Activated naive CD4-positive, alpha-beta T cell (primary cell): ENCODE measurements around the gene TPSAB1.

Experiments
- DNase-seq, 4 experiments: peaks; one replicate each; lab custom pipeline; 2025; lab: John Stamatoyannopoulos, UW

The TPSAB1 gene

DNA sequence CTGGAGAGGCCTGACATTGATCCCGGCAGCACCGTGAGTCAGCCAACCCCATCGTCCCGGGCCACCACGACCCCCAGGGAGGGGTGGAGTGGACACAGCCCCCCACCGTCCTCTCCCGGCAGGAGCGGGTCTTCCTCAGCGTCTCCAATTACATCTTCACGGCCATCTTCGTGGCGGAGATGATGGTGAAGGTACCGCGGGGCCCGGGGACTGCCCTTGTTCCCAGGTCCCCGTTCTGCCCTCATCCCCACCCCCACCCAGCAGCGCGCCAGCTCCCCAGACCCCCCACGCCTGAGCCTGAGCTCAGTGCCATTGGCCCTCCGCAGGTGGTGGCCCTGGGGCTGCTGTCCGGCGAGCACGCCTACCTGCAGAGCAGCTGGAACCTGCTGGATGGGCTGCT, 30.0 kb upstream of the TPSAB1 start:
- DNase-seq, result no peak

DNA sequence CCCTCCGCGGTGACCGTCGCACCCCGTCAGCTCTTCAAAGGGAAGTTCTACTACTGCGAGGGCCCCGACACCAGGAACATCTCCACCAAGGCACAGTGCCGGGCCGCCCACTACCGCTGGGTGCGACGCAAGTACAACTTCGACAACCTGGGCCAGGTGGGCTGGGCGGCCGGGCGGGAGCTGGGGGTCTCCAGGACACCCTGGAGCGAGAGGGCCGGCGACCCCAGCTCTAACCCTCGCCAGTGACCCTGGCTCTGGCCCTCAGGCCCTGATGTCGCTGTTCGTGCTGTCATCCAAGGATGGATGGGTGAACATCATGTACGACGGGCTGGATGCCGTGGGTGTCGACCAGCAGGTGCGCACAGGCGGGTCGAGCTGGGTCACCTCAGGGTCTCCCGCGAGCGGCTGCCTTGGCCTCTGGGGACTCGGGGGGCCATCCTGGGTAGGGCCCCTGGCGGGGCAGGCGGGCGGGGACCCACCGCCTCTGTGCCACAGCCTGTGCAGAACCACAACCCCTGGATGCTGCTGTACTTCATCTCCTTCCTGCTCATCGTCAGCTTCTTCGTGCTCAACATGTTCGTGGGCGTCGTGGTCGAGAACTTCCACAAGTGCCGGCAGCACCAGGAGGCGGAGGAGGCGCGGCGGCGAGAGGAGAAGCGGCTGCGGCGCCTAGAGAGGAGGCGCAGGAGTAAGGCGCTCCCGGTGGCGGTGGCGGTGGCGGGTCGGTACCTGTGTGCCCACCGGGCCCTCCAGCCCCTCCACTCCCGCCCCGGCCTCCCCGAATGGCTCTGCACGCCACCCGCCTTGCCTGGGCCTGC, 28.8 kb upstream of the TPSAB1 start:
- no peak for DNase-seq

DNA sequence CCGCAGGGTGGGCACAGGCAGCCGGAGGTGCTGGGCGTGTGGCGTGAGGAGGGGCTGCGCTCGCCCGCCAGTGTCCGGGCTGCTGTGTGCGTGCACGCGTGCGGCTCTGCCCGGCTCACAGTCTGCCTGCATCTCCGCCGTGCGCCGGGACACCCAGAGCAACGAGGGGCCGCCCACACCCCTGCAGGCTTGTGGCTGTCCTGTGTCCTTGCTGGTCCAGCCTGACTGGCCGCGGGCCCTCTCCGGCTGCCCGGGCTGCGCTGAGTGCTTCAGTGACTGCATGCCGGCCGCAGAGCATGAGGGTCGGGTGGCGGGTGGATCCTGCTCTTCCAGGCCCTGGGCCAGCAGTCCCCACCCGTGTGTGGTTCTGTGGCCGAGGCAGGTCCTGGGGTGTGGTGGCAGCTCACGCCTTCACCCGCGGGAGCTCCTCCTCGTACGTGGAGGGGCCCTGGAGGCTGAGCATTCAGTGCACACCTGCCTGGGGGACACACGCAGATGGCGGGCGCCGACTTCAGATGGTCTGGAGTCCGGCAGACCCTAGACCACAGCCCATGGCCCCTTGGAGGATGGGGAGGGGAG, 27.8 kb upstream of the TPSAB1 start:
- no peak for DNase-seq

DNA sequence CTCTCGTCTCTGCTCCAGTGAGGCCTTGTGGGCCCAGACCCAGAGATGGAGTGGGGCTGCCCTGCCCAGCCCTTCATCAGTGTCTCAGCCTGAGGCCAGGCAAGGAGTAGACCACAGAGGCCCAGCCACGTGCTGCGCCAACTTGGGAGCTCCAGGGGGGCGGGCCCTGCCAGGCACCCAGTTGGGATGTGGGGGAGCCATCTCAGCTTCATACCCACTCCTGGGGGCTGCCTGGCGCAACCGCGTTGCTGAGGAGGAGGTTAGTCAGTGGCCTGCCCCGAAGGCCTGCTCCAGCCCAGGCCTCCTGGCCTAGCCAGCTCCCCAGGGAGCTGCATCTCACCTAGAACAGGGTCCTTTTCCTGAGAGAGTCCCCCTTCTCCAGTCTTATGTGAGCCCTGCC, 27.3 kb upstream of the TPSAB1 start:
- no peak for DNase-seq

DNA sequence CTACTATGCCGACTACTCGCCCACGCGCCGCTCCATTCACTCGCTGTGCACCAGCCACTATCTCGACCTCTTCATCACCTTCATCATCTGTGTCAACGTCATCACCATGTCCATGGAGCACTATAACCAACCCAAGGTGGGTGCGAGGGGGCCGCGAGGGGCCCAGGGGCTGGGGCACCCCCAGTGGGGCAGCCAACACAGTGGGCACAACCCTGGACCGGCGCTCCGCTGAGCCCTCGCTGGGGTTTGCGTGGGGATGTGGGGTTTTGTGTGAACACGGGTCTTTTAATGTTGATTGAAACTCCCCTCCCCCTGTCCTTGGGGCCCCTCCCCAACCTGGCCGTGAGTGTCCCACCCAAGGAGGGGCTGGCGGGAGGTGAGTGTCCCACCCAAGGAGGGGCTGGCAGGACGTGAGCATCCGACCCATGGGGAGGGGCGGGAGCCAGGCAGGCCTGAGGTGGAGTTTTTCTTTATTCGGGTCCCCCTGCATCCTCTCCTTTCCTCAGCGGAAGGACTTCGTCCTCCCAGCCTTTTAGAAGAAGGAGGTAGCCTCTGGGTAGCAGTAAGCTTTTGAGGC, 26.6 kb upstream of the TPSAB1 start:
- DNase-seq, result no peak

DNA sequence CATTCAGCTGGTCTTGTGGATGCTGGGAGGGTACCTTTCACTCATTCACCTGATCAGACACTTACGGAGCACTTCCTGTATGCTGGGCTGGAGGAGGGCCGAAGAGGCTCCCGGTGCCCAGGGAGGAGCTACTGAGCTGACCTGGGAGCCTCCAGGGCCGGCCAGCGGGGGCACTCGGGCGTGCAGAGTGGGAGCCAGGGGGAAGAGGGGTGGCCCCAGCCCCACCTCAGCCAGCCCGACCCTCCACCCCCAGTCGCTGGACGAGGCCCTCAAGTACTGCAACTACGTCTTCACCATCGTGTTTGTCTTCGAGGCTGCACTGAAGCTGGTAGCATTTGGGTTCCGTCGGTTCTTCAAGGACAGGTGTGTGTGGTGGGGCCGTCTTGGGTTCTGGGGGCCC, 25.8 kb upstream of the TPSAB1 start:
- DNase-seq, result no peak

DNA sequence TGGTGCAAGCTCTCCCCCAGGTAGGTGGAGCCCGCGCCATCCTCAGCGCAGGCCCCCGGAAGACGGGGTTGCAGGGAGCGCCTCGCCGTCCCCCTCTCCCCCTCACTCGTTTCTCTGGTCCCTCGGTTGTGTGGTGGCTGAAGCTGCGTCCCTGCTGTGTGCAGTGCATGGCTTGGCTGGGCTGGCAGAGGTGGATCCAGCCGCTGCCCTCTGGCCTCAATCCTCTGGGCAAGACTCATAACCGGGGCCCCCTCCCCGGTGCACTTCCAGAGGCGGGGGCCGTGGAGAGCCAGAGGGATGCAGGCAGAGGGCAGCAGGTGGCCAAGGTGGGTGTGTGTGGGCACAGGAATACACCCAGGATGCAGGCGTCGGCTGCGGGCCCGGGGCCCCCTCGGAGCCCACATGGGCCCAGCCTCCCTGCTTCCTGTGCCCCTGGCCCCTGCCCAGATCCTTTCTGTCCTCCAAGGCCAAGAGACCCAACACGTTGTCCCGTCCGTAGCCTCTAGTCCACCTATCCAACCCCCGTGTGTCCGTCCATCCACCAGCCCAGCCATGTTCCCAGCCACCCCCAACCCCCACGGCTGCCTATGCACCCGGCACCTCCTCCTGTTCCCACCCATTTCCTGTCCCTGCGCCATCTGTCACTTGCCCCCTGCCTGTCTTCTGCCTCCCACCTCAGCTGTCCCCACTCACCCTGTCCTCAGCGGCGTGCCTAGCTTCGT, 24.8 kb upstream of the TPSAB1 start:
- DNase-seq, result no peak

DNA sequence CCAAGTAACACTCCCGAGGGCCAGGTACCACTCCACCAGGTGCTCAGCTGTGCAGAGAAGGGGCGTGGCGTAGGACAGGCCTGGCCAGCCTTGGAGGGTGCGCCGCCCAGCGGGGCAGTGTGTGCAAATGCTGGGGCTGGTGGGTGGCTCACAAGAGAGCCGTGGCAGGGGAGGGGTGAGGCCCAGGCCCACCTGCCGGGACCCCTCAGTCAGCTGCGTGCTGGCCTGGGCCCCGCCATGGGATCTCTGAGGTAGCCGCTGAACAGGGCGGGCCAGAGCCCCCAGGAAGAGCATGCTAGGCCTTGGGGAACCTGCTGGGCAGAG, 24.2 kb upstream of the TPSAB1 start:
- DNase-seq, result no peak

DNA sequence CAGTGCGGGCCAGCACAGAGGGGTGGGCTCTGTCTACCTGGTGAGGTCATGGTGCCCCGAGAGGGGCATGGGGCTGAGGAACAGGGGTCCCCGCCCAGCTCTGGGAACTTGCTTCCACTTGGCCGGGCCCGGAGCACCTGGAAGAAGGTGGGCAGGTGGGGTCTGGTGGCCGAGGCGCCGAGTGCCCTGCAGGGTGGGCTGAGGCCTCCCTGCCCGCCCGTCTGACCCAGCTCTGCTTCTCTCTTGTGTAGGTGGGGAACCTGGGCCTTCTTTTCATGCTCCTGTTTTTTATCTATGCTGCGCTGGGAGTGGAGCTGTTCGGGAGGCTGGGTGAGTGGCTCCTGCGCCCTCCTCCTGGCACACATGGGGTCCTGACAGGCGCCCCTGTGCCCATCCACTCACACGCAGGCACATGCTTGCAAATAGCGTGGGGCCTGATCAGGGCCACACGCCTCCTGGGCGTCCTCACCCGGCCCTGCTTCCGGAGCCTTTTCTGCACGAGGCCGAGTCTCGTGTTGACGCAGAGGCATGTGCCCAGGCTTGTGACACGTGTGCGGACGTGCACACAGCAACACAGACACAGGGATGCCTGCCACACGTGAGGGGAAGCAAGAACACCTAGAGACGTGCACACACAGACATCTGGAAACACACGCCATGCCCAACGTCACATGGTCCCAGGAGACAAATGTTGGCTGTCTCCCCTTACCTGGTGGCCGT, 23.7 kb upstream of the TPSAB1 start:
- no peak for DNase-seq

DNA sequence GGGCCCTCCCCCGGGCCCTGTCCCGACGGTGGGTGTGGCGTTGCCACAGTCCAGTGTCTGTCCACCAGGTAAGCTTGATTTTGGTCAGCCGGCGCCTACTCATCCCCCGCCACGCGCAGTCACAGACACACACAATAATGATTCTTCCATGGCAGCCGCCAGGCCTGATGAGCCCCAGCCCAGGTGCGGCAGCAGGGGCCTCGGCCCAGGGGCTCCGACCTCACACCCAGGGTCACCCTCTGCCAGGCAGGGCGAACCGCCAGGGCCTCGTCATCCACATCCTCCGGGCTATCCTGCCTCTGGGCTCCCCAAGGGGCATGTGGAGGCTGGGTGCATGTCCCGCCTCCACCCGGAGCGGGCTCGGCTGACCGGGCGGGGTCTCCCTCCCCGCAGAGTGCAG, 23.0 kb upstream of the TPSAB1 start:
- DNase-seq, result no peak

DNA sequence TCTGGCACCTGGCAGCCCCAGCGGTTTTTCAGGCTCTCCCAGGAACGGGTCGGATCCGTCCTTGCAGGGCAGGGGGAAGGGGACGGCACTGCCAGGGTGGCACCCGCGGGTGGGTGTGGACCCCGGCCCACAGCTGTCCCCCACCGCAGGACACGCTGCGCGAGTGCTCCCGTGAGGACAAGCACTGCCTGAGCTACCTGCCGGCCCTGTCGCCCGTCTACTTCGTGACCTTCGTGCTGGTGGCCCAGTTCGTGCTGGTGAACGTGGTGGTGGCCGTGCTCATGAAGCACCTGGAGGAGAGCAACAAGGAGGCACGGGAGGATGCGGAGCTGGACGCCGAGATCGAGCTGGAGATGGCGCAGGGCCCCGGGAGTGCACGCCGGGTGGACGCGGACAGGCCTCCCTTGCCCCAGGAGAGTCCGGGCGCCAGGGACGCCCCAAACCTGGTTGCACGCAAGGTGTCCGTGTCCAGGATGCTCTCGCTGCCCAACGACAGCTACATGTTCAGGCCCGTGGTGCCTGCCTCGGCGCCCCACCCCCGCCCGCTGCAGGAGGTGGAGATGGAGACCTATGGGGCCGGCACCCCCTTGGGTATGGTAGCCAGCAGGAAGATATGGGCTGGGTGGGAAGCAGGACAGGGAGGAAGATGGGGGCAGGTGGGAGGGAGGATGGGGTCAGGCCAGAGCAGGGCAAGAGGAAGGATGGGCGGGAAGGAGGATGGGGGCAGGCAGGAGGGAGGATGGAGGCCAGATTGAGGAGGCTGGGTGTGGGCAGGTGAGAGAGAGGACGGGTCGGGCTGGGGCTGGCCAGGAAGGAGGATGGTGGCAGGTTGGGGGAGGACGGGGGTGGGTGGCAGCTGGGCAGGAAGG, 22.2 kb upstream of the TPSAB1 start:
- no peak for DNase-seq

DNA sequence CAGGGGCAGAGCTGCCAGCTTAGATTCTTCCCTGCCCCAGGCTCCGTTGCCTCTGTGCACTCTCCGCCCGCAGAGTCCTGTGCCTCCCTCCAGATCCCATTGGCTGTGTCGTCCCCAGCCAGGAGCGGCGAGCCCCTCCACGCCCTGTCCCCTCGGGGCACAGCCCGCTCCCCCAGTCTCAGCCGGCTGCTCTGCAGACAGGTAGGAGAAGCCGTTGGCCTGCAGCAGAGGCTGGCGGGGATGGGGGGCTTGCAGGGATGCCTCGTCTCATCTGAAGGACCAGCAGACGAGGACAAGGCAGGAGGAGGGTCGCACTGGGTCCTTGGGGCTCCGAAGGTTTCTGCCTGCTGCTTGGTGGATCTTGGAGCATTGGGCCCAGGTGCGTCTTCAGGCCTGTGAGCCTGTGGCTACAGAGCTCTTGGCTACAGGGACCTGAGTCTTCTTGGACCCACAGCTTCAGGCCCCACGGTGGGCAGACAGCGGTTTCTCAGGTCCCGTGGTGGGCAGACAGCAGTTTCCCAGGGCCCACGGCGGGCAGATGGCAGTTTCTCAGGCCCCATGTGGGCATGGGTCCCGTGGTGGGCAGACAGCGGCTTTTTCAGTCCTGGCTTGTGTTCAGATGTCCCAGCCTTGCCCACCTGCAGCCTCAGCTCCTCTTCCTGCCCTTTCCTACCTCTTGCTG, 21.4 kb upstream of the TPSAB1 start:
- no peak for DNase-seq

DNA sequence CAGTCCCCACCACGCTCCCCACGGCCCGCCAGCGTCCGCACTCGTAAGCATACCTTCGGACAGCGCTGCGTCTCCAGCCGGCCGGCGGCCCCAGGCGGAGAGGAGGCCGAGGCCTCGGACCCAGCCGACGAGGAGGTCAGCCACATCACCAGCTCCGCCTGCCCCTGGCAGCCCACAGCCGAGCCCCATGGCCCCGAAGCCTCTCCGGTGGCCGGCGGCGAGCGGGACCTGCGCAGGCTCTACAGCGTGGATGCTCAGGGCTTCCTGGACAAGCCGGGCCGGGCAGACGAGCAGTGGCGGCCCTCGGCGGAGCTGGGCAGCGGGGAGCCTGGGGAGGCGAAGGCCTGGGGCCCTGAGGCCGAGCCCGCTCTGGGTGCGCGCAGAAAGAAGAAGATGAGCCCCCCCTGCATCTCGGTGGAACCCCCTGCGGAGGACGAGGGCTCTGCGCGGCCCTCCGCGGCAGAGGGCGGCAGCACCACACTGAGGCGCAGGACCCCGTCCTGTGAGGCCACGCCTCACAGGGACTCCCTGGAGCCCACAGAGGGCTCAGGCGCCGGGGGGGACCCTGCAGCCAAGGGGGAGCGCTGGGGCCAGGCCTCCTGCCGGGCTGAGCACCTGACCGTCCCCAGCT, 20.3 kb upstream of the TPSAB1 start:
- DNase-seq, result no peak

DNA sequence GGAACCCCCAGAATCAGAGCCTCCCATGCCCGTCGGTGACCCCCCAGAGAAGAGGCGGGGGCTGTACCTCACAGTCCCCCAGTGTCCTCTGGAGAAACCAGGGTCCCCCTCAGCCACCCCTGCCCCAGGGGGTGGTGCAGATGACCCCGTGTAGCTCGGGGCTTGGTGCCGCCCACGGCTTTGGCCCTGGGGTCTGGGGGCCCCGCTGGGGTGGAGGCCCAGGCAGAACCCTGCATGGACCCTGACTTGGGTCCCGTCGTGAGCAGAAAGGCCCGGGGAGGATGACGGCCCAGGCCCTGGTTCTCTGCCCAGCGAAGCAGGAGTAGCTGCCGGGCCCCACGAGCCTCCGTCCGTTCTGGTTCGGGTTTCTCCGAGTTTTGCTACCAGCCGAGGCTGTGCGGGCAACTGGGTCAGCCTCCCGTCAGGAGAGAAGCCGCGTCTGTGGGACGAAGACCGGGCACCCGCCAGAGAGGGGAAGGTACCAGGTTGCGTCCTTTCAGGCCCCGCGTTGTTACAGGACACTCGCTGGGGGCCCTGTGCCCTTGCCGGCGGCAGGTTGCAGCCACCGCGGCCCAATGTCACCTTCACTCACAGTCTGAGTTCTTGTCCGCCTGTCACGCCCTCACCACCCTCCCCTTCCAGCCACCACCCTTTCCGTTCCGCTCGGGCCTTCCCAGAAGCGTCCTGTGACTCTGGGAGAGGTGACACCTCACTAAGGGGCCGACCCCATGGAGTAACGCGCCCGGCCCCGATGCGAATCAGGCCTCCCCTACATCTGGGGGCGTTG, 19.5 kb upstream of the TPSAB1 start:
- DNase-seq, result no peak

DNA sequence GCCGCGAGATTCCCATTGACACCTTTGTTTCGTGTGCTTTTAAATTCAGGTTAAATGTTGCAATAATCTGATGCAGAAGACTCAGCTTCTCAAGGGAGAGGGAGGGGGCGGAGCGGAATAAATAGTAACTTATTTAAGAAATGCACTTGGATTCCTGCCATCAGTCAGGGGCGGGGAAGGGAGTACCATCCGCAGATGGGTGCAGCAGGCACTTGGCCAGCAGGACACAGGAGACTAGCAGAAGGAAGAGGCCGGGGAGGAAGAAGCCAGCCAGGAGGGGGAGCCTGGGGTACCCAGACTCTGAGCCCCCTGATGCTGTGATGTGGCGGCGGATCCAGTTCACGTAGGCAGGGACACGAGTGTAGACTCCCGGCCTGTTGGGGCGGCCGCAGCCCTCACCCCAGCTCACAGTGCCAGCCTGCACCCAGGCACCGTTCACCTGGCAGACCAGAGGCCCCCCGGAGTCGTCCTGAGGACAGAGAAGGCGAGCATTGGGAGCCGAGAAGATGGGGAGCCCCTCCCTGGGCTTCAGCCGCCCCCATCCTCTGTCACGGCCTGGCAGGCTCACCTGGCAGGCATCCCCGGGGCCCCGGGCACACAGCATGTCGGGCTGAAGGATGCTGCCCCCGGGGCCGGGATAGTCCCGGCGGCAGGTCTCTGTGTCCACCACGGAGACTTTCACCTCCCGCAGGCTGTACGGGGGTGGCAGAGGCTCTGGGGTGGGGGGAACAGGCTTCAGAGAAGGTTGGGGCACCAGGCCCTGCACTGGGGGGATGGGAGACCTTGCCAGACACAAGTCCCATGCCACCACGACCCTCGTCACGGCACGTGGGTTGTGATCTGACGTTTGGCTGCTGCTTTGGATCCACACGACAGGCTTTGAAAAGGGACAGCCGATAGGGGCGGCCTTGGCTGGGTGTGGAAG, 18.6 kb upstream of the TPSAB1 start:
- no peak for DNase-seq

DNA sequence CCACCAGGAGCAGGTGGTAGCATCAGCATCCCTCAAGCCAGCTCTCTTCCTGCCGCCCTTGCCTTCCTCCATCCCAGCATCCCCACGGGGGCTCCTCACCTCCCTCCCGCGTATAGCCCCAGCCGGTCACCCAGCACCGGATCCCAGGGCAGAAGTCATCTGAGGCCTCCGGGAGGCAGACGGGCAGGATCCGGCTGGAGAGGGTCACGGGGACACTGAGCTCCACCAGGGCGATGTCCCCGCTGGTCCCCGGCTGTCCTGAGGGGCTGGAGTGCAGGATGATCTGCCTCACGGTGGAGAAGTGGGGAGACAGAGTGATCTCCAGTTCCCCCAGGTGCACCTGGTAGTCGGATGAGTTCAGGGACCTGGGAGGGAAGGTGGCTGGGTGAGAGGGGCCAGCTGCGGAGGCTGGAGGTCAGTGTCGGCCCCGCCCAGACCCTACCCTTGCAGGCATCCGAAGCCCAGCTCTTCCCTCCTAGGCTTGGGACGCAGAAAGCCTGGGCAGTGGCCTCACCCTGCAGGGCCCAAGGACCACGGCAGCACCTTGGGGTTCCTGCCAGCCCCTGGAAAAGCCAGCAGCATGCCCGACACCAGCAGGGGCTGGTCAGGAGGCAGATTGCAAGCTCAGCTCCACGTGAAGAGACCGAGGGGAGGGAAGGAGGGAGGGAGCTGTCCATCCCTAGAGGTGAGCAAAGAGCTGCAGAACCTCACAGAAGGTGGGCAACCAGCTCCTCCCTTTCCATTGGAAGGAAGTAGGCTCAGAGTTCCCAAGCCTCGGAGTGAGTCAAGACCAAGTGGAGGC, 17.8 kb upstream of the TPSAB1 start:
- no peak for DNase-seq

DNA sequence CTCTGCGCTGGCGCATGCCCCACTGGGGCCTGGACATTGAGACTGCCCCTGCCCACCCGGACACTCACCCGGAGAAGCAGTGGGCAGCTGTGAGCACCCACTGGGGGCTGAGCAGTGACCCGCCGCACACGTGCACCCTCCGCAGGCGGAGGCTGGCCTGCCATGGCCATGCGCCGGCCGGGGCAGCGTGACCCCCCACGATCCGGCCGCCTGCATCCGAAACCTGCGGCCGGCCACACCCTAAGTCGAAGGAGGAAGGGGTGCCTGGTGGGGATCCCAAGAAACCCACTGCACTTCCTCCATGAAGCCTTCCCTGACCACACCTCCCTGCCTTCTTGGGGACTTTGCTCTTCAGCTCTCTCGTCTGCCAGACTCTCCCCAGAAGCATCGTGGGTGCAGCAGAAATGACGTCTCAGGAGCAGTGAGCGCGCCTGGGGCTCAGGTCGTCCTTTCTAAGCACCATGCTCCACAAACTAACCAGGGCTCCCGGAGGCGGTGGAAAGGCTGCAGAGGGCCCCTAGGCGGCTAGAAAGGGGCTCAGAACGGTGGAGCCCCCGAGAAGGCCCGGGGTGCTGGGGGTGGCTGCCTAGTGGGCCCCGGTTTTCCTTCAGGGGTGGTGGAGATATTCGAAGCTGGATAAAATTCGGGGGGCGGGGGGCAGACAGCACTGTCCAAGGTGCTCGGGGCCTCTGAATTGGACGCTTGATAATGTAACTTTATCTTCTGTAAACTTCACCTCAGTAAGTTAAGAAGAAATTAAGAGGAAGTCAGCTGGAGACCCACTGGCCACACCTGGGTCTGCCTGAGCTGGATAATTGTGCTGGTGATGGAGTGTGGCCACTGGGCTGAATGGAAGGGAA, 16.9 kb upstream of the TPSAB1 start:
- no peak for DNase-seq
